Hippocampal formation (tissue), 2 donors: Measurements from ENCODE around the gene SVEP1.
A peak's percentile ranks its signal among the peaks of the same experiment; 100 is the strongest.
"Not testable (repeated sequence)": the region's sequence is repeated elsewhere in the genome, so short reads cannot be mapped to it uniquely, and the experiment has no call there.

Experiments
- DNase-seq, 2 donors: peaks; one replicate each; lab custom pipeline; 2025; lab: John Stamatoyannopoulos, UW

Gene SVEP1

GRCh38 chr9:110579034-110579861 lies at the start of gene SVEP1:
SVEP1 (minus strand) TSS chr9:110579741; CDS start chr9:110579543, 198 bp downstream.
- DNase-seq, result peak in 1 of 2 donors; percentile 66

- no peak for DNase-seq
Observed at GRCh38 chr9:110626101-110626829, 46.7 kb upstream of the SVEP1 start.

- peak in 1 of 2 donors; percentile 46 for DNase-seq
Observed at GRCh38 chr9:110623462-110624025, 44.0 kb upstream of the SVEP1 start.

- no peak for DNase-seq
Observed at GRCh38 chr9:110622368-110622767, 42.8 kb upstream of the SVEP1 start.

GRCh38 chr9:110620726-110621125 lies 41.2 kb upstream of the SVEP1 start:
- no peak for DNase-seq

DNA sequence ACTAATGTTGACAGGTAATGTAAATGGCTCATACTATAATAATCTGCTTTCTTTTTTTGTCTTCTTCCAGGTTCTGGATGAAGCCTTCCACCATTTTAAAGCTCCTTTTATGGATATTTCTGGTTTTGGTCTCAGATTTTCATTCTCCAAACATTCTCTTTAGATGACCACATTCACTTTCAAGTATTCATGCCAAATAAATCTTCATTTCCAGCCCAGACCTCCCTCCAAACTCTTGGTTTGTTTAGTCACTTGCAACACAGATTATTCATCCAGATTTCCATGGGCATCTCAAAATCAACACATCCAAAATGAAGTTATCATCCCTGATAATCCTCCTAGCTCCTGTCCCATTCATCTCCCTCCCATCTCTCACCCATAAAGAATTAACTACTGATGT lies 40.3 kb upstream of the SVEP1 start:
- DNase-seq, result no peak

- DNase-seq, result no peak
Observed at GRCh38 chr9:110615498-110615897, 36.0 kb upstream of the SVEP1 start.

- DNase-seq, result not testable (repeated sequence)
Observed at GRCh38 chr9:110614576-110614975, 35.0 kb upstream of the SVEP1 start.

DNA sequence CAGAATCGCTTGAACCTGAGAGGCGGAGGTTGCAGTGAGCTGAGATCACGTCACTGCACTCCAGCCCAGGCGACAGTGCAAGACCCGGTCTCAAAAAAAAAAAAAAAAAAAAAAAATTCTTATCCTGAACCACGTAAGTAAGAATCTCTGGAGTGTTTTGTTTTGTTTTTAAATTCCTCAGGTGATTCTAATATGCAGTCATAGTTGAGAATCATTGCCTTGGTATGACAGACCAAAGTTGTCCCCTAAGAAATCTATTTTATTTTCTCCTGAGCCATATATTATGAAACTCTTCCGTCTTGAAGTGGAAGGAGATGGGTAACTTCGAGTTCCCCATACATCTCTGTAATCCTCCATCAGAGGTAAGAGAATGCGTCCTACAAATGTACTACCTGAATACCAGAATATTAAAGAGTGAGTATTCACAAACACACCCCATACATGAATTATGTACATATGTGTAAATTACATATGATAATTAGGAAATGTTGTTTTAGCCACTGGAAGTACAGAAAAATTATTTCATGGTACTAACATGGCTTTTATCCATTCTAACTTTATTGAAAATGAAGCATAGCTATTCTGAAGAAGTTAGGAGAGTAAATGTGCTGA lies 26.7 kb upstream of the SVEP1 start:
- no peak for DNase-seq

DNA sequence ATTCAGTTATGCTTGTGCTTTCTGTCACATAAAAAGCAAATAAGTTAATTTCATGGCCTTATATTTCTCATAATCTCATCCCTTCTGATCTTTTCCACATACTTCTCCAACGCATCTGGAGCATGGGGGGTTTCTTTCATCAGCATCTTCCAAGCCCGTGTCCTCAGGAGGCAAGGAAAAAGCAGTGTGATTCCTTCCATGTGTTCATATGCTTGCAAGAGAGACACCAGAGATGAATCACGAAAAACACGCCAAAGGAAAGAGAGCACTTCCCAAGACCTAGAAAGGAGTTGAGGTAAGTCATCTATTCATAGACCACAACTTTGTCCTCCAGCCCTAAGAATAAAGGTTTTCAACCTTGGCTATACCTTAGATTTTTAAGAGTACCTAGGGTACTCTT lies 26.0 kb upstream of the SVEP1 start:
- DNase-seq, result no peak

GRCh38 chr9:110604171-110604601 lies 24.6 kb upstream of the SVEP1 start:
- no peak for DNase-seq

DNA sequence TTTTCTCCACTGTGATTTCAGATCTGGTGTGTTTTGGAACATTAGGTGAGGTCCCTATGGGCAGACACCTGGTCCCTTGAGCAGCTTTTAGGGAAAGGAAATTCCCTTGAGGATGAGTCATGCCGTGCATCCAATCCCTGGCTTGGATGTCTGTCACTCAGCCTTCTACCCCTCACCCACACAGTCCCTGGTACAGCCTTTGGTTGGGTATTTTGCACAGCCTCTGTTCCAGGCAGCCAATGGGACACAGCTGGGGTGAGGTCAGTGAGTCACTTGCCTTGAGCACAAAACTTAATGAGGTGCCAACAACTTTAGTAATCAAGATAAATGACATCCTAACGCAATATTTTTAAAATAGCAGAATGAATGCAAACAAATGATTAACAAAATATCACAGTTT lies 22.7 kb upstream of the SVEP1 start:
- DNase-seq, result no peak

- DNase-seq, result no peak
Observed at GRCh38 chr9:110601098-110601497, 21.6 kb upstream of the SVEP1 start.

DNA sequence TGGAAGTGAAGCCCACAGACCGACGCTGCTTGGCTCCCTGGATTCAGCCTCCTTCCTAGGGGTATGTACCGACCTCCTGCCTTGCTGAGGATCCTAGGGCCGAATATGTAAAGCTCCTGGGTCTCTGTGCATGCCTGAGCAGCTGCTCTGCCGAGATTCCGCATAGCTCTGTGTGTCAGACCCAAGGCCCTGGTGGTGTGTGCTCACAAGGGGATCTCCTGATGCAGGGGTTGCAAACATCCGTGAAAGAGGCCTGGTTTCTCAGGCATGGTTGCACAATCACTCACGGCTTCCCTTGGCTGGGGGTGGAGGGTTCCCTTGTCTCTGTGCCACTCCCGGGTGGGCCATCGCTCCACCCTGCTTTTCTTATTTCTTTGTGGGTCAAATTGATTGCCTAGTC lies 19.9 kb upstream of the SVEP1 start:
- no peak for DNase-seq

GRCh38 chr9:110592044-110592830 lies 12.7 kb upstream of the SVEP1 start:
- no peak for DNase-seq

DNA sequence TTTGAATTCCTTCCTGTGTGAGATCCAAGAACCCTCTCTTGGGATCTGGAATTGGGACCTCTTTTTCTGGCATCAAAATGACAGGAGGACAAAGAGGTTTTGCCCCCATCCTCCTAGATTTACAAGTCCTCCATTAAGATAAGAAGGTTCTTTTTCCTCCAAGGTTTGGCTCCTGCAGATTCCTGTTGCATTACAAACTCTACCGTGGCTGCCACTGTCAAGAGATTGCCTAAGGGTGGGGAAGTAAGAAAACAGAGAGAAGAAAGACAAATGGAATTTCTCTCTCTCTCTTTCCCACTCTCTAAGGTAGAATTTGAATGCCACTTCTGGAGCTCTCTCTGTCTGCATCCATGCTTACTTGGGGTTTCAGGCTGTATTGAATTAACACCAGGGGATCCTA lies 12.0 kb upstream of the SVEP1 start:
- DNase-seq, result no peak

- DNase-seq, result no peak
Observed at GRCh38 chr9:110590816-110591215, 11.3 kb upstream of the SVEP1 start.

GRCh38 chr9:110588296-110588695 lies 8.8 kb upstream of the SVEP1 start:
- no peak for DNase-seq

GRCh38 chr9:110583237-110583636 lies 3.7 kb upstream of the SVEP1 start:
- DNase-seq, result no peak

DNA sequence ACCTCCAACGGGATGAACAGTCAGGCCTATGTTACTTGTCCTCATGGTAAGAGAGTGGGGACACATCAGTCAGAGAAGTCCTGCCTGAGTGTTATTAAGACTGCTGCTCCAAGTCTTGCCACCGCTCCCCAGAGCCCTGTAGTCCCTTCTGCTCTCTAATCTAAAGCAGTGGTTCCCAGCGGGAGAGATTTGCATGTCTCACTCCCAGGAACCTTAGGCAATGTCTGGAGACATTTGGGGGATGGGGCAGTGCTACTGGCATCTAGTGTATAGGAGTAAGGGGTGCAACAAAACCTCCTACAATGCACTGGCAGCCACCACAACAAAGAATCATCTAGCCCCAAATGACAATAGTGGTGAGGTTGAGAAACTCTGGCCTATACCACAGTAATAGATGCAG lies 2.6 kb upstream of the SVEP1 start:
- no peak for DNase-seq

GRCh38 chr9:110580850-110581249 lies 1.3 kb upstream of the SVEP1 start:
- DNase-seq, result no peak

DNA sequence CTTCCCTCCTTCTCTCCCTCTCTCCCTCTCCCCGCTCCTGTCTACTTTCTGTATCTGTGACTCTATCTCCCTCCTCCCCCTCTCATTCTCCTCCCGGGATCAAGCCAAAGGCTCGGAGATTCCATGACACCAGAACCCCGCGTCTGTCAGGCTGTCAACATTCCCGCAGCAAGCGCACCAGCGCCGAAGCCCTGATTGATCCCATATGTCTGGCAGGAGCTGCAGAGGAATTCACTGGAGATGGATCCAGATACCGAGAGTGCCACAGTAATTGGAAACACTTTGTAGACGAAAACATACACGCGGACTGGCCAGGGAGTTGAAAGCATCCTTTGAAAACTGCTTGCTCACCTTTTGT lies 300 bp upstream of the SVEP1 start:
- peak; percentile 17 to 46 for DNase-seq
